Thyroid gland (tissue), 4 donors: ENCODE measurements around the gene CNNM4.

Experiments
- POLR2A ChIP-seq, 2 donors: fragments of 450-650 bp; IDR thresholded peaks; one replicate each; pipeline ENCODE4 v1.6.1; 2017; ENCODE audit warnings: antibody characterized with exemption in 2 of 2, mild to moderate bottlenecking in 2 of 2, moderate library complexity in 1 of 2
- TF ChIP-seq, protein P1 (sequence below), 6 experiments: fragments of 200-600 bp in 3 of 6; fragments of 450-650 bp in 3 of 6; sonication (generic) in 3 of 6; IDR thresholded peaks; one replicate each; pipeline ENCODE4 v1.5.1; 2016 to 2019; ENCODE audit warnings: antibody characterized with exemption in 6 of 6, mild to moderate bottlenecking in 2 of 6, inconsistent platforms in 1 of 6, moderate library complexity in 1 of 6

GRCh38 chr2:96787411-96787810 lies 26.7 kb downstream of the CNNM4 start:
- TF ChIP-seq, protein P1, sequence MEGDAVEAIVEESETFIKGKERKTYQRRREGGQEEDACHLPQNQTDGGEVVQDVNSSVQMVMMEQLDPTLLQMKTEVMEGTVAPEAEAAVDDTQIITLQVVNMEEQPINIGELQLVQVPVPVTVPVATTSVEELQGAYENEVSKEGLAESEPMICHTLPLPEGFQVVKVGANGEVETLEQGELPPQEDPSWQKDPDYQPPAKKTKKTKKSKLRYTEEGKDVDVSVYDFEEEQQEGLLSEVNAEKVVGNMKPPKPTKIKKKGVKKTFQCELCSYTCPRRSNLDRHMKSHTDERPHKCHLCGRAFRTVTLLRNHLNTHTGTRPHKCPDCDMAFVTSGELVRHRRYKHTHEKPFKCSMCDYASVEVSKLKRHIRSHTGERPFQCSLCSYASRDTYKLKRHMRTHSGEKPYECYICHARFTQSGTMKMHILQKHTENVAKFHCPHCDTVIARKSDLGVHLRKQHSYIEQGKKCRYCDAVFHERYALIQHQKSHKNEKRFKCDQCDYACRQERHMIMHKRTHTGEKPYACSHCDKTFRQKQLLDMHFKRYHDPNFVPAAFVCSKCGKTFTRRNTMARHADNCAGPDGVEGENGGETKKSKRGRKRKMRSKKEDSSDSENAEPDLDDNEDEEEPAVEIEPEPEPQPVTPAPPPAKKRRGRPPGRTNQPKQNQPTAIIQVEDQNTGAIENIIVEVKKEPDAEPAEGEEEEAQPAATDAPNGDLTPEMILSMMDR (IDR thresholded peaks at IDR 0.05), result no peak
- TF ChIP-seq POLR2A (IDR thresholded peaks at IDR 0.05), result no peak
